Stimulated activated CD4-positive, alpha-beta T cell treated with anti-CD3 and anti-CD28 coated beads, Interleukin-4, amount 100 ng/mL, for 1 hour (primary cell): Measurements from ENCODE around the gene OPCML.

Experiments
- DNase-seq: peaks from one replicate; pipeline ENCODE4 v3.0.0-alpha.2; 2020

The OPCML gene

DNA sequence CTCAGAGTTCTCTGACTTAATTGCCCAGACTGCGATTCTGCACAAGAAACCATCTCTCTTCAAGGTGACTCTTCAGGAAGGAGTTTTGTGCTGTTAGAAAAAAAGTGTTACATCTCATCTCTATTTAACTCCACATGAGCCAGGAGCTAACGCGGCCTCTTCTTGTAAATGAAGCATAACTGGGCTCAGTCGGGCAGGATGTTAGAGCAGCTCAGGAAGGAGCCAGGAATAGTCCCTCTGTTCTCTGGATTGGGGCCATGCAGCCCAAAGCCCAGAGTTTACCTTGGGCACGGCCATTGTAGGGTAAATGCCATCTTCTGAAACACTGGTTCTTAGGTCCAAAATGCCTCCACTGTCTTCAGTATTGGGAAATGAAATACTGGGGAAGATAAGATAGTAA is 760.6 kb downstream of the OPCML start:
- no peak for DNase-seq

DNA sequence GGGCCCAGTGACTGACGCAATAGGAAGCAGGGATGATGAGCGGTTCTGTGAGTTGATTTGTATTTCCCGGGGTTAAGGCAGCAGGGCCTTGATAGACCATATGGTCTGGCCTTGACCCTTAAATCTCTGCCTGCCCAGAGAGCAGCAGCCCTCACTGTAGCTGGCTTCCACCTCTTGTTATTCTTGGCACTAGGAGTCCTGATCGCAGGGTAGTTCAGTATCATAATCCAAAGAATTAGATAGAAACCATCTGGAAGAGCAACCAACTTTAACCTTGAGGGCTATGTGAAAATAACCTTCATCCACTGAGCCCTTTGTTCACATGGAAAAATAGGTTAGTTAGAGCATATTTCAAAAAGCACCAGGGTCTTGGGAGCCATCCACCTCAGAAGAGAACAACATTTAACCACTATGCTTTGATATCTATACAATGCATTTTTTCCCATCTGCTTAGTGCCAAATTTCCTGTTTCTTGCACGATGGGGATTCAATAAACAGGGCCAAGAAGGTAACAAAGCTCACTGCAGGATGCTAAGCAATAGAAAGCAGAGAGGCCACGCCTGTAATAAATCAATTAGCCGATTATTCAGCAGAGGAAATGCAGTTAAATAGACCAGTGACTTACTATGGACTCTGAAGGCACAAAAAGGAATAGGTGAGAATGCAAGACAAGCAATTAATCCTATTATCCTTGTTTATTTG is 761.3 kb downstream of the OPCML start:
- no peak for DNase-seq

DNA sequence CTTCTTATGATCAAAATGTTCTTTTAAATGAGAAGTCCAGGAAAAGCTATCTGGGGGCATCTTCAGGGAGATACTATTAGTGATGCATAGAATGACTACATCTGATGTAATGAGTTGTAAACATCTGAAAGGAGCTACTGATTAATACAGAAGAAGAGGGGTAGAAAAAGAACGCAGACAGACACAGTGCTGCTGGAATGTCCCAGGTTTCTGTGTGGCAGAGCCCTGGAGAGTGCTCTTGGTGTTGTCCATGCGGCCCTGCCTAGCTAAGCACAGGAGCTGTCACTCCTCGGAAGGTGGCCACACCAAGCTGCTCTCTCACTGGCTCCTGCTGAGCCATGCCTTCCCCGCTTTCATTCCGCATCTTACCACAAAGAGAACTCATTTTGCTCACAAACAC is 768.8 kb downstream of the OPCML start:
- DNase-seq, result no peak

DNA sequence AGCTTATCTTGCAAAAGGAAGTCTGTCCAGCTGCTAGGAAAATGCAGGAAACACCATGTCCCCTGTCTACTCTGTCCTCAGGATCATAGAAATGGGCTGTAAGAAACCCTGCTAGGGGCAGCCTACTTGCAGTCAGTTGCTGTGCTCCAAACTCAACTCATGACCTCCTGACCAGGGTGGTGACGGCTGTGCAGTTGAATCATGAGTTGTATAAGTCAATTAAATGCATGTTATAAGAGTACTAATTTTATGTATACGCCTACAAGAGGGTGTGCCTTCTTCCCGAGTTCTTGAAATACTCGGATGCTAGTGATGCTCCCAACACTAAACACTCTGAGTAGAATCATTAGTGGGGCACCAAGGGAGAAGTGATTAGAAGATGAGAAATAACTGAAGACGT is 776.4 kb downstream of the OPCML start:
- no peak for DNase-seq

DNA sequence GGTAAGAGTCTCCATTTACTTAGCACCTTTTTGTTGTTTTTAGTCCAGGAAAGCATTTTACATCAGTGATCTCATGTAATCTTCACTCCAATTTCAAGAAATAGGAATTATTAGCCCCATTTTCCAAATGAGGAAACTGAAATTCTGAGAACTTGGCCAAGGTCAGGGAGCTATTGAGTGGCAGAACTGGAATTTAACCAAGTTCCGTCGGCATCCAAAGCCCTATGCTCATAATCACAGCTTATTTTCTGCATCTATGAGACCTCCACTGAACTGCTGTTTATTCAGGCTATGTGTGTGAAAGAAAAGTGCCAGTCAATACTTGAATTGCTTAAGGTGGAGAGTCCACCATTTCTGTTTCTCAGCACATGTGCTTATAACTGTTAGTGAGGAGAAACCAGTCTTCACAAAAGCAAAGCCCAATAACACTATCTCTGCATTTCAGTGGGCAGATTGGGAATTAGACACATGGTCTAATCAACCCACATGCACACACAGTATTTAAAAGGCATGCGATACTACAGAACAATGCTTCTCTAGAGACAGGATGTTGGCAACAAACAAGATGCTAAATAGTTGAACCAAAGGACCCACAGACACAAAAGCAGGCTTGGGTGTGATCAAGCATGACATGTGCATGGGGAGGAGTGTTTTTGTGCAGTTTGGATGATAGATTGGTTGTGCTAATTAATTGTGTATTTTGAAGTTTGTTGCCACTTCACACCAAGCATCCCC is 780.6 kb downstream of the OPCML start:
- DNase-seq, result no peak

DNA sequence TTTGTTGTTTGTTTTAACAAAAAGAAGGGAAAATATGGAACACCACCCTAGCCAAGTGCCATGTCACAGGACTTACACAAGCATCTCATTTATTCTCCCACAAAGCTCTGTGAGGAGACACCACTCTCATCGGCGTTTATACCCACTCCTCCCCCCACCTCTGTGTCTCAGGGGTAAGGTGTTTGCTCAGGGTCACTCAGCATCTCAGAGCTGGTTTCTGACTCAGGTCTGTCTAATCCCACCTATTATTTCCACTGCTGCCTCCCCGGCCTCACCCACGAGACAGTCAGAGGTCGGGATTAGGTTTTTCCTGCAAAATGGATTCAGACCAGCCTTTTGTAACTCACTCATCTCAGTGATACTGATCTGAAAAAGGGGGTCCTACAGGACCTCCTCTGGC is 786.0 kb downstream of the OPCML start:
- DNase-seq, result no peak

DNA sequence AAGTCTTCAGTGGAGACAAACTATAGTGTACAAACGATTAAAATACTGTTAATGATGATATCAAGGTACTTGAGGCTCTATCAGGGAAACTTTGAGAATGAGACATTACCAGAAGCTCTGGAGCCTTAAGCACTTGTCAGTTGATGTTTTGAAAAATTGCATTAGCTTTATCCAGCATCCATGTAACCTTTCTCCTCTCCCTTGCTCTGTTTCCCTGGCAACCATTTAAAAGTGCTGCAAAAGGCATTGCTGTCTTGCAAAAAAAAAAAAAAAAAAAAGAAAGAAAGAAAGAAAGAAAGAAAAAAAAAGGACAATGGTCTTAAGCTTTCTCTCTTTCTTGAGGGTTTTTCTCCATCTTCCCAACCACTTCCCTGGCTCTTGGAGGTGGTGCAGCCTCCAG is 787.0 kb downstream of the OPCML start:
- no peak for DNase-seq

DNA sequence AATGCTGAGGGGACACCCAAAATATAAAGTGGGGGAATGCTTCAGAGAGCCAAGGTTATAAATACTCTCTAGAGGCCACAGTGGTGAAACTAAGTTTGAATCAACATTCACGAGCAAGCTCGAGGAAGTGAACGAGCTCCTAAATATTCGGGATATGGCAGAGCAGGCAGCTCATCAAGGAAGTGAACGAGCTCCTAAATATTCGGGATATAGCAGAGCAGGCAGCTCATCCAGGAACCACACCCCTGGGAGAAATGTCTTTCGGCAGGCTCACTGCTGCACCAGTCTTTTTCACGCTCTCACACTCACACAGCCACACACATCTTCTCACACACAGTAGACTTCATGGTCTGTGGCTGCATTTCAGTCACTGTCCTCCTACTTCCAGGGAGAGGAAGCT is 787.5 kb downstream of the OPCML start:
- DNase-seq, result no peak

DNA sequence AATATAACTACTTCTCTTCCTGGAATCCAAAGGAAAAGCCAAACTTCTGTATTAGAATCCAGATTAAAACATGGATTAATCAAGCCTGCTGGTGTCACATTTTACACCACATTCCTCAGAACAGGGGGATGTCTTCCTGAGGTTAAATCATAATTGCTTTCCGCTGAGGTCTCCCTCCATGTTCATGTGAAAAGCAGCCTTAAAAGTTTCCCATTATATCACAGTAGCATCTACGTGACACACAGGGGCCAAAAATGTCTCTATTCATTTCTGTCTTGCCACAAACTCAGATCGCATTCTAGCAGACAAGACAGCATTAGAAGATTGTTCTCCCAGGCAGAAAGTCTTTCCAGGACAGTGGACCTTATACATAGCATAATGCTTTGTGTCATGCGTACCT is 788.7 kb downstream of the OPCML start:
- no peak for DNase-seq

DNA sequence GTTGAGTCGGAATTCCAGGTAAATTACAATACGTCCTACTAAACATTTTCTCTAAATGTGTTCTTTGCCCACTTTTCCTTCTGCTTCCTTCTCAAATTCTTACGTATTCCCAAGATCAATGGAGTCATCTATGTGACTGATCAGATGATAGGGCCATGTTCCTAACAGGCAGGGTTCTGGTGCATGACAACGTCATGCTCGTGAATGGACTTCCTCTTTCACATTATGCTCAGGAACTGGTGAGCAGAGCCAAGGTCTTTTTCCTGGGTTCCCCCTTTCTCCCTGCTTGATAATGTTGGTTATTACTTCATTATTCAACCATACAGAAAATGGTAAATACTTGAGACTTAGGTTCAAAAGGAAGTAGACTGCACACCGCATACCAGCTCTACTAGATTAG is 789.4 kb downstream of the OPCML start:
- DNase-seq, result no peak

DNA sequence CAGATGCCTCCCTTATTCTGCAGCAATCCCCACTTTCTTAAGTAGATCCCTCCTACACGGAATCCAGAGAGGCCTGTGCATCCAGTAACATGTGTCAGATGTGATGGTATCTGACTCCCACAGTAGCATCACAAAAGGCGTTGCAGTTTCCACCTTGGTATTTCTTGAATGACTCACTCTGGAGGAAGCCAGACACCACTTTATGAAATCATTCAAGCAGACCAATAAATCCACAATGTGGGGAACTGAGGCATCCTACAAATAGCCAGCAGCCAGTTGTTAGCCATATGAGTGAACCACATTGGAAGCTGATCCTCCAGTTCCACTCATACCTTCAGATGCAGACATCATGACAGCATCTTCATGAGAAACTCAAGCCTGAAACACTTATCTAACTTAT is 798.1 kb downstream of the OPCML start:
- DNase-seq, result no peak

DNA sequence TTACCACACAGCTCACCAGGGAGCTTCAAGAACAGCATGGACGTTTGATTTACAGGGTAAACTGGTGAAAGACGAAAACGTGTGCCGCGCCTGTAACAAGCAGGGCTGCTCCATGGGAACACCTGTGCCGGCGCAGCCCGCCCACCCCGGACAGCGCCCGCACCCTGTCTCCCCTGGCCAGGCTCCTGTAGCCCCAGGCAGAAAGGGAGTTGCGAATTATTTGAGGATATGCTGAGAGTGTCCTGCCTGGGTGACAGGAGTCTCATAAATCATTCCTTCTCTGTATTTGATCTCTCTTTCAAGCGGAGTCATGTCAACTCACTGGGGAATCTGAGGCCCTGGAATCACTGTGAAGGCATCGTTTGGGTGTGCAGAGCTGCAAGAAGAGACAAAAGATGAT is 804.3 kb downstream of the OPCML start:
- DNase-seq, result no peak

DNA sequence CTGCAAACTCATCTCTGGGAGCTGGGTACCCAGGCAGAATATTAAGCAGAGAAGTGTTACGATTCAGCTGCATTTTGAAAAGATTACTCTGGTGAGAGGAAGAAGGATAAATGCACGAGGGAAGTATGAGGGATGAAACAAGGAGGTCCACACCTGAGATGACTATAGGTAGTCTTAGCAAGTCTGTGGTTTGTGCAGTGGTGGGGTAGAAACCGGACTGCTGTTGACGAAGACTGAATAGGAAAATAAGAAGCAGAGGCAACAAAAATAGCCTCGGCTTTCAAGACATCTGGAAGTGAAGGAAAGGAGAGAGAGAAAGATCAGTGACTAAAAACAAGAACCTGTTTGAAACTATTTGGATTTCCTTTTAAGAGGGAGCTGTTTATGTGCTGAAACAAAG is 810.8 kb downstream of the OPCML start:
- no peak for DNase-seq

DNA sequence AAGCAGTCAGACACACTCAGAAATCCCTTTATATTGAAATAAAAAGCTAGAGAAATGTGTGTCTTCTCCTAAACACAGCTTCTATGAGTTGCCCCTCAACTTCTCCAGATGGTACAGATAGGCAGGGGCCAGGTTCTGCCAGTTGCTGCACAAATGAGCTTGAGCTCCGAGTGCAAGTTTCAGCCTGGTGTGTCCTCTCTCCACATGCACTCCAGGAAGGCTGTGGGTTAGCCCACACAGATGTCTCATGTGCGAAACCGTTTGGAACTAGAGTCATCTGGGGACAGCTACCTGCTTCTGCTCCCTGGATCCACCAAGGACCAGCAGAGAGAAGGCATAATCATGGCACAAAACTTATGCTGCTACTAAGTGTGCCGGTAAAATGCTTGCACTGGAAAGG is 812.6 kb downstream of the OPCML start:
- no peak for DNase-seq

DNA sequence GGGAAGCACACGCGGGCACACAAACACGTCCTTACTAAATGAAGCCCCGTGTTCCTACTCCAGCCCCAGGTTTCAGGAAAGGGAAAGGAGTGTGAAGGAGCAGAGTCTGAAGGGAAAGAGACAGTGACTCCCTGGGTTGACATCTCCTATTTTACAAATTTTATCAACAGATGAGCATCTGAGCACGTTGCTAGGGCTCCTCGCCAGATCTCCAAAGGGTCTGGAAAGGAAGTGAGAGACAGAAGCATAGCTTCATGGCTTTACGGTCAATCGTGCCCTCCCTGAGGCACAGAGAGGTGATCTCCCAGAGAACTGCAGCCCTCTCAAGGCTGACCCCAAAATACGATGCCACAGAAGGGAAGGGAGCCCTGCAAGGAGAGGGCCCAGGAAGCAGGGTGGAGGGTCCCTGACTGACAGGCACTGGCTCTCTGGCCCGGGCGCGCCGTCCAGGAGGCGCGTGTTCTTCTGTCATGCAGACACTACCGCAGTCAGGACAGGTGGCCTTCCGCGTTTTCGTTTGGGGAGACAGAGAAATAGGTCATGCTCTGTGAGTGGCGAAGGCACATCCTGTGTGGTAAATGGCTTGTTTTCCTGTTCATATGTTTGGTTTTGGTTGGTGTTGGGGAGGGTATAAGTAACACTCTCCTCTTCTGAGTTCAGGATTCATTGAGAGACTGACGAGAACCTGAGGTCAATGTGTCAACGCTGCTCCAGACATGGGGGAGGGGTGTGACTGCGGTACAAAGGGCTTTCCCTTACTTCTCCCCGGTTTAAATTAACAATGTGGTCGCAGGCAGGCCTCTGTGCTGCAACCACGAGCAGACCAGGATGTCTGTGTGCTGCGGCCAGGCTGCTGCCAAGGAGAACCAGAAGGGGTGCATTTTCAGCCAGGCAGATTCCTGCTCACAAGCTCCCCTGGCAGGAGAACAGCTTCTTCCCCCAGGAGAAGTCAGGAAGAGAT is 813.3 kb downstream of the OPCML start:
- no peak for DNase-seq

DNA sequence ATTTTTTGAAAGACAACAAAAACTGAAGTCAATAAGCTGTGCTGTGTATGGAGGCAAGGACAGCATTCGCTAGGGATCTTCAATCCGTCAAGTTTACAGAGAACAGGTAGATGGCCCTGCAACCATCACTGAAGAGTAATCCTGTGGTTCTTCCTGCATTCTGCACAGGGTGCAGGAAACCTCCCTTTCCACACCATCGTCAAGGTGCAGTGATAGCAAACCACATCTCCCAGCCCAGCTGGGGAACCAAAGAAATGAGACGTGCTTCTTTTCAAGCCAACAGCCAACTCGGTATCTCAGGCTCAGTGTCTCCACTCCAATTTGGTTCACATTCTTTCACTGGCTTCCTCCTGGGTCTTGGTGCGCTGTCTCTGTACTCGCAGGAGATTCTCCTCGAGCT is 814.5 kb downstream of the OPCML start:
- DNase-seq, result no peak

DNA sequence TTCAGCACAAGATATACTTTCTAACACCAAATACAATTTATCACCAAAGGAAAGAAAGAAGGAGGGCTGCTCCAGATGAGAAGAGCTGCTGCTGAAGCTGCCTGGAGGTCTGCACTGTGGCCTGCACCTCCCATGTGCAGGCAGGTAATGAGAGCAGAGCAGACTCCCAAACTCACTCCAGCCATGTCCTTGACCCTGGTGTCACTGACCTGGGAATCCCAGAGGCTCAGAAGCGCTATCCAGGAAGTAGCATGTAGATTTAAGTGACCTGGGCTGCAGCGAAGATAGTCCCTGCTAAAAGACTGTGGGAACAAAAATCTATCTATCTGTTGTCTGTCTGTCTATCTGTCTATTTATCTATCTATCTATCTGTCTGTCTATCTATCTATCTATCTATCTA is 816.3 kb downstream of the OPCML start:
- DNase-seq, result no peak

DNA sequence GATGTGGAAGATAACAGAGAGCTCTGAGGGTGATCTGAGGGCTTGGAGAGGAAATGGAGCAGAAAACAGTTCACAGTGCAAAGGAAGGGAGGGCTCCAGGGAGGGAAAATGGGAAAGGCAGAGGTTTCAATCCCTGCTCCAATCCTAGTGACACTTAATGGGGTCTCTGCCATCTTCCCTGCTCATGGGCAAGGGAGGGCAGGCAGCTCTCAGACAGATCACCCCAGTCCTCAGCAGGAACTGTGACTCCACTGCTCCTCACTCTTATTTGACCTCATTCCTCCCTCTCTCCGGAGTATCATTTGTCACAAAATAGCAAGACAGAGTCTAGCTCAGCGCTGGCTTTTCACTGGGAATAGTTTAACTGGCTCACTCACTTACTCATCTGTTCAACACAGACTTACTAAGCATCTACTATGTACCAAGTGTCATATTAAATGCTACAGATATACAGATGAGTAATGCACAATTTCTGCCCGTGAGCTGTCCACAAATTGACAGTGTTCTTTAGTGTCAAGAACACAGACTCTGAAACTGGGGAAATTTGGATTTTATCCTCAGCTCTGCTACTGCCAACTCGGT is 817.4 kb downstream of the OPCML start:
- DNase-seq, result no peak

DNA sequence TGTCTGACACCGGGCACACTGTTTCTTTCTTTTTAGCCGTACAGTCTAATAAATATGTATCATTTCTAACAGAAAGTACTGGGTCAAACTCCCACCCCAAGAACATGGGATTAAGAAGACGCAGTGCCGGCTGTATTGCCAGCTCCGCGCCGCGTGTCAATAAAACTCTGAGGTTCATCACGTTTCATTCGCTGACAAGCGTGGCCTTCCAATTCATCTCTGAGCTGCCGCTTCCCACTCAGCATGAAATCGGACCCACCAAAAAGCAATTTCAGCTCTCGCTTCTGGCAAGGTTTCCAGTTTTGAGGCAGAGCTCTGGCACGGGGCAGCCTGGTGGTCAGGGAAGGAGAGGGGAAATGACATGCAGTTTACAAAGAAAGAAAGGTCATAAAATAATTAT is 819.8 kb downstream of the OPCML start:
- no peak for DNase-seq

DNA sequence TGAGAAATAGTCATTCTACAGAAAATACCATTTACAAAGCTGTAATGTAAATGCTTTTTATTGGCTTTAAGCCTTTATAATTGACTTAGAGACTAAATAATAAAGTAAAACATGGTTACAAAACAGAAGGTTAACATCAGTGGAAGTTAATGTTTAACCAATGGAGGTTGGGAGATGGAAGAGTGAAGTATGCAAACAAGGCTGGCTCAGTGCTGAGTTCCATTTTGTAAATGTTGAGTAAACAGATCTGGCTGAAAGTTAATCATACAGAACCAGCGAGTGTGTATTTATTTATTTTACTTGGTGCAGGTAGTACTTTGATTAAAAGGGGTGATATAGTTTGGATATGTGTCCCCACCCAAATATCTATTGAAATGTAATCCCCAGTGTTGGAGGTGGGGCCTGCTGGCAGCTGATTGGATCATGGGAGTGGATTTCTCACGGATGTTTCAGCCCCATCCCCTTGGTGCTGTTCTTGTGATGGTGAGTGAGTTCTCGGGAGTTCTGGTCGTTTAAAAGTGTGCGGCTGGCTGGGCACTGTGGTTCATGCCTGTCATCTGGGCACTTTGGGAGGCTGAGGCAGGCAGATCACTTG is 827.4 kb downstream of the OPCML start:
- DNase-seq, result no peak

DNA sequence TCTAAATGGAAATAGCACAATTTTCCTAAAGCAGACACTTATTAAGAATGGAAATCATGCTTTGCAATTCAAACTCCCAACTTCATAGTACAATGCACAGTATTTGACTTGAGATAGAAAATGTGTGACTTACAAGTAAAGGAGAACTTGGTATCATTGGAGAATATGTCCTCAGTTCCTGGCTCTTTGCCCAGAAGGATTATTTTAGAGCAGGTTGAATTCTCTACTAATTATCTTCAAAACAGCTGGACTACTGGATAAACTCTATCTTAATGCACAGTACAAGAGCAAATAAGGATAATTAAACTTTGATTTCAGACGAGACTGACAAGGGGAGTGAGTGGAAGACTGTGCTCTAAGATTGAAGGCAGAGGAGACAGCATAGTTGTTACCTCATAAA is 839.4 kb downstream of the OPCML start:
- no peak for DNase-seq

DNA sequence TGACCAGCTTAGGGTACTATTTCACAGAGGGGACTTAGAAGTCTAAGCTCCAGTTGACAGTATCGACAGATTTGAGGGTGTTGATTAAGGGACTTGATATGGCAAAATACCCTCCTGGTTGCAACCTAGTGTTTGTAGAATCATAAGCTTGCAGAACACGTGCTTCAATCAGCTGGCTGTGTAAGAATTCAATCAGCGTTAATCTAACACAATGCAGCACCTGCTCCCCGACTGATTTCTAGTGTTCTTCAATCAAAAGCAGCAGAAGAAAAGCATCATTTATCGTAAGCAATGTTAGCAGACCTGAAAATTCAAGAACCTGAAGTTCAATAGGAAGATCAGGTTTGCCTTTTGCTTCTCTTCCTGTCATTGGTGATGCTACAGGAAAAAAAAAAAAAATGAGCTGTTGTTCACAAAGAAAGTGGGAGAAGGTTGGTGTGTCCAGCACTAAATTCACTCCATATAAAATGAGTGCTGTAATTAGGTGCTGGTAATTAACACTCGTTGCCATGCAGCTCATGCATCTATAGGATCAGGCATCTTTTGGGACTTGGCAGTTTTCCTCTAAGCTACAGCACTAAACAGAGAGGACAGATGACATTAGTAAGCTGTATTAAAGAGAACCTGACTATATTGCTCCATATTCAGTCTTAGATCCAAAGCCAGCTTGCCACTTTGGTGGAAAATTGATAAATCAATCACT is 840.3 kb downstream of the OPCML start:
- DNase-seq, result no peak
